ENCODE results near the gene PIK3R1.

The PIK3R1 gene

DNA sequence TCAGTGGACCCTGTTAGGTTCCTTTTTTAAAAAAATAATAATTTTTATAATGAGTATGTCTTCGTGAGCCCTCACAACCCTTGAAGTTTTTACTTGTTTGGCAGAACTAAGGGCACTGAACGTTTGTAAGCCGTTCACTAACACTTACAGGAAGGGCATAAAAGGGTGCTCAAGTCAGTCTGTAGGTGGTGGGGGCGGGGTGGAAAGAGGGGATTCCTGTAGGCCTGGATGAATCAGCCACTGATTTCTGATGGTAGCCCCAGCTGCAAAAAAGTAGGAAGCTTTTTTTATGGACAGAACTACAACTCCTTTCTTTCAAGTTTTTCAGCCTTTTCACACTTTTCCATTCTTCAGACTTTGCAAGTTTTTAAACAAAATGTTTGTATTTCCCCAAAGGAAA is 35.8 kb downstream of the PIK3R1 start:
- DNase-seq = no peak

GRCh38 chr5:68251804-68252522 is 36.4 kb downstream of the PIK3R1 start:
- DNase-seq = peak in 10 of 51 donors; percentile 23 to 62 (median 32)

DNA sequence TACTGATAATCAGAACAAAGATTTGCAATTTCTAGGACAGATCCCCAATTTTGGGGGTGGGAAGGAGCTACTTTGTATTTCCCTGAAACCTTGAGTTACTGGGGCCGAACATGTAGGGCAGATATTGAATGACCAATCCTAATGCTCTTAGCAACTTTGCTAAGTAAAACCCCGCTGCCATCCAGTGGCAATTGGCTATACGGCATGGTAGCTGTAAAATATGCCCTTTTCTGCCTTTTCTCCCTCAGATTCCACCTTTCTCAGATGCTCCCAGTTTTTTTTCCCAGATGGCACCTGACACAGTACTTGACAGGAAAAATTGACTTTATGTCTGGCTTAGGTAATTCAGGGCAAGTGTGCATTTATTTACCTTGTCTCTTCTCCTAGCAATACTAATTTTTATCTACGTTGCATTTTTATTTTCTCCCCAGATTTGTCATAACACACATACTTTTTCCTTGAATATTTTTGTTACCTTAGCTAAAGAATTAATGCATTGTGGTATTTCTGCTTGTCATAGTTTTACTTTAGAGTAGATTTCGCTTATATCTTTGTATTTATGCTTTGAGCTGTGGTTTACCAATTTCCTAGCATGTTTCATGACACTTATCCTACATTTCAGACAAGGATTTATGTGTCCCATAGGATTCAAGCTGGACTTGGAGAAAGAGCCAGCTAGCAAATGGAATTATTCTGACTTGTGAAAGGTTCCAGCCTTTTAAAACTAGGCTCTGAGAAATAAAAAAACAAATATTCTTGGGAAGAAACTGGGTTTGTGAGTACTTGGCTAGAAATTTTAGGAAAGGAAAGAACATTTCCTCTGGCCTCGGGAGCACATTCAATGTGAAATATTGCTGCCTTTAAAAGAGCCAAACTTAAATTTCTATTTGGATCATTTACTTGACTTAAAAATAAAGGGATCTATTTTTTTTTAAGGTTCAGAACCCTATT is 37.4 kb downstream of the PIK3R1 start:
- DNase-seq = peak in 30 of 51 donors; percentile 15 to 72 (median 41)

DNA sequence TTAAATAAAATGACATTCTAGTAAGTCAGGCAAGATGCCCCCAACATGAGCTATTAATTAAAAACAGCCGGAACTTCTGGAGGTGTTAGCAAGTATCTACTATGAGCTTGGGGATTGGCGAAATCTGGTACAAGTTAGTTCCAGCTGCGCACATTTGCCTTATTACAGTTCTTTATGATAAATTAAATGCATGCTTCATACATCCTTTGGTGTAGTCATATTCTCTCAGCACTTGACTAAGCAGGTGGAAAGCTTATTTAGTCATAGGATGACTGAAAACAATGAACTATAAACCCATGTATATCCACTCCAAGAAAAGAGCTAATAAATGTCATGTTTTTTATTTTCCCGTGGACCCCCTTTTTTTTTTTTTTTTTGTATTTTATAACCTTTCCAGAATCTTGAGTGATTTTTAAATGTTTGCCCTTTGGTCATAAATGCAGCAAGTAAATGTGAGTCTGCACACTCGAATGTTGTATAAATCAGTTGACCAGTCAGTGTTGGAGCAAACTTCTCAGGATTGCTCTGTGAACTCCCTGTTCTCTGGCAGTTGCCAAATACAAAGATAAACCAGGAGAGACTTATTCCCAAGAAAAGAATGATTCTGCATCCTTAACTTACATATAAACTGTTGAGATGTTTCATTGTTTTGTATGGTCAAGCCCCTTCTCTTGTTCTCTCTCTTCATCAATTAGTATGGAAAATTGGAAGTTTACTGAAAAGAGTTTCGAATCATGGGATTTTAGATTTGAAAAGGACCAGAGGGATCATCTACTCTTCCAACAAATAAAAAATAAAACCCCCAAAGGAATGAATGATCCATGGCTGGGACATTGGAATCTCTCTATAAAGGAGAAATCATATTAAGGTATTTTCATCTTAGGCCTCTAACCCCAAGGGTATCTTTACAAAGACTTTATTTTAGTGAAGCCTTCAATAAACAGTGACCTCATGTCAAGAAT is 38.3 kb downstream of the PIK3R1 start:
- no peak for DNase-seq

- no peak for DNase-seq
Measured at GRCh38 chr5:68254810-68255209, 39.3 kb downstream of the PIK3R1 start.

- peak in 1 of 51 donors; percentile 47 for DNase-seq
Measured at GRCh38 chr5:68255305-68256120, 40.0 kb downstream of the PIK3R1 start.

GRCh38 chr5:68257210-68257609 is 41.7 kb downstream of the PIK3R1 start:
- no peak for DNase-seq

GRCh38 chr5:68258531-68258930 is 43.0 kb downstream of the PIK3R1 start:
- no peak for DNase-seq

- no peak for DNase-seq
Measured at GRCh38 chr5:68259700-68260099, 44.1 kb downstream of the PIK3R1 start.

DNA sequence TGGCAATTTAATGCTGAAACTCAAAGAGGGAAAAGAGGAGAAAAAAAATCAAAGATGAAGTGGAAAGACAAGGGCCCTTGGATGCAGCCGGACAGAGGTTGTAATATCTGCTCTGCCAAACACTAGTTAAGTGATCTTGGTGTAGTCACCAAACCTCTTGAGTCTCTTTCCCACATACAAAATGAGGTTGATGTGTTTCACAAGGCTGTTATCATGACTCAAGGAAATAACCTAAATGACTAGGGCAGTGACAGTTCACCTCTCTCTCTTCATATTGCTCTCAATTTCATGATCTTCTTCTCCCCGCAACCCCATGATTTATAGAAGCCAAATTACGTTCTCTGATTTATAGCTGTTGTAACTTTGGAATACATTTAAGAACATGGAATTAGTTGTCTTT is 44.9 kb downstream of the PIK3R1 start:
- DNase-seq = no peak

- no peak for DNase-seq
Measured at GRCh38 chr5:68261169-68261568, 45.6 kb downstream of the PIK3R1 start.

DNA sequence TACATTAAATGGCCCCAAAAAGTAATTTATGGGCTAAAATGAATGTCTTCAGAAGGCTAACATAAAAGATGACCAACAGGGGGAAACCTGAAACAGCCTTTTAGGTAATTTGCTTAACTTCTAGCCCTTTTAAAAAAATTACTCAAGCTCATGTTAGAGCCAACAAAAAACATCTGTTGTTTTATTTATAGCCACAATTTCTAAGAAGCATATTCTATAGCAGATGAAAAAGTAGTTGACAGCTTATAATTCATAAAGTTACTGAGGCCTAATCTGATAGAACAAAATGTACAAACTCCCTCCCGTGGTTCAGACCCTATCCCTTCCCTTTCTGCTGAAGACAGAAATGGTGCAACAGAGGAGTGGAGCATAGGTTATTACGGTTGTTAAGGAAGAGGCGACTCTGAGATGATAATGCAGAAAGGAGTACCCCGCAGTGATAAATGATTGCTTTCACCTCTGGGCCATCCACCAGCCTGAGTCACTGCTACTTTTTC is 46.1 kb downstream of the PIK3R1 start:
- DNase-seq = no peak

DNA sequence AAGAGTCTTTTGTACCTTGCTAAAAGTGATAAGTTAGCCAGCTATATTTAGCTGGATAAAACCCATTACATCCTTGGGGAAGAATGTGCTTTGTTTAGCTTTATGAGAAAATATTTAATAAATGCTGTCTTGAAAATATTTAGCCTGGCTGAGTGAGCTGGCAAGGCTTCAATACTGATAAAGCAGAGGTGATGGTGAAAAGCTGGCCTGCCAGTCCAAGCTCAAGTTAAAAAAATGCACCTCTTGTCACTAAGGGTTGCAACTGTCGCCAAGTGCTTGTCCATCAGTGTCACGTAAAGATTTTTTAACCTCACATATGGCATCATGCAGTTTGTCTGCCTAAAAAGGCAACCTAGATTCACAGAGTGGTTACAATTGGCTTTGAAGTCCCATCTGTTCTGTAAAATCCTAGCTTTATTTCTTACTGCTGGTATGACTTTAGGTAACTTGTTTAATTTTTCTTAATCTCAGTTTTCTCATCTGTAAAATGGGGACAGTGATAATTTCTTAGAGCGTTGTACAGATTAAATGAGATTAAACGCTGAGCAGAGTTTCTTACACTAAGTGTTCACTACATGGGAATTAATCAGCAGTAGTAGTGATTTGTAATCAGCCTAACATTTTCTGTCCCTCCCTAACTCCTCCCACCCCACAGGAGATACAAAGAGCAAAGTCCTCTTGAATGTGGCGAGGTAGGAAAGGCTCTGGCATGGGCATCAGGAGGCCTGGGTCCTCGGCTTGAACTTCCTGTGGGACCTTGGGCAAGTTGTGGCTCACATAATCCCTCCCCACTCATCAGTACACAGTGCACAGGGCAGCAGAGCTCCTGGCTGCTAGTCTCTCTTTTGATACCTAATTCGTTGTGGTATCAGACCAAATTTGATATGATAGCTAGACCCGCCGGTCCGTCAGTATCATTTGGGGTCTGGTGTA is 48.7 kb downstream of the PIK3R1 start:
- no peak for DNase-seq

GRCh38 chr5:68265347-68265746 is 49.8 kb downstream of the PIK3R1 start:
- DNase-seq = no peak

DNA sequence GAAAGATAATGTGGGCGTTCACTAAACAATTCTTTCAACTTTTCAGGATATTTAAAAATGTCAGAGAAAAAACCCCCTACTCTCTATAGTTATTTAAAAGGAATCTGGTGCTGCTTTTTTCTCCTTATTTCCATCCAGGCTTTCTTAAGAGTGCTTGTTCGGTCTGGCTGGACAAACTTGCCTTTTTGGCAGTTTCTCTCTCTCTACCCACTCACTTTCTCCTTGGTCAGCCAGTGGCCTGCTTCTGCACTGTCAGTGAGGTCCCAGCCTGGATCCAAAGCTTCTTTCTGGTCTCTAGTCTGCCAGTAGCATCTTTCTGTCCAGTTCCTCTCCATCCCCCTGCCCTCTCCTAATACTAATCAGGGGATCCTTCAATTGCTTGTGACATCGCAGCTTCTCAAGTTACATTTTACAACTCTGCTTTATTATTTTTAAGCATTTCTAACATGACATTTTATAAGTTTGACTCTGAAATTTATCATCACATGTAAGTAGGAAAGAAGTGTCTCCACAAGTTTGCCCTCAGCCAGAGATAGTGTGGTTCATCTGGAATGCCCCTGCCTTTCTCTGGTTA is 50.4 kb downstream of the PIK3R1 start:
- DNase-seq = no peak

DNA sequence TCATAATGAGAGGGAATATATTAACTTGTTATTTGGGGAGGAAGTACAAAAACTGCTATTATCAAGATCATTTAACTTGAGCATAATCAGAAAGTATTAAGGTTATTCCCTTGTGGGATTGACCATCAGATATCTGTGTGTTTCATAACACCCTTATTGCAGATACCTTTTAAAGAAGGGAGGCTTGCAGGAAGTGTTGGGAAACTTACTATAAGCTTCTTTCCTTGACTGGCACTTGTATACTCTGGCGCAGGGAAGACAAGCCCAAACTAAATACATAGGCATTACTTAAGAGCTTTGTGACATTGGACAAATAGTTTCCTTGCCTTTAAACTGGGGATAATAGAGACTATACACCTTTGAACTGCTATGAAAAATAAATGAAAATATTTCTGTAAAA is 50.9 kb downstream of the PIK3R1 start:
- DNase-seq = no peak

DNA sequence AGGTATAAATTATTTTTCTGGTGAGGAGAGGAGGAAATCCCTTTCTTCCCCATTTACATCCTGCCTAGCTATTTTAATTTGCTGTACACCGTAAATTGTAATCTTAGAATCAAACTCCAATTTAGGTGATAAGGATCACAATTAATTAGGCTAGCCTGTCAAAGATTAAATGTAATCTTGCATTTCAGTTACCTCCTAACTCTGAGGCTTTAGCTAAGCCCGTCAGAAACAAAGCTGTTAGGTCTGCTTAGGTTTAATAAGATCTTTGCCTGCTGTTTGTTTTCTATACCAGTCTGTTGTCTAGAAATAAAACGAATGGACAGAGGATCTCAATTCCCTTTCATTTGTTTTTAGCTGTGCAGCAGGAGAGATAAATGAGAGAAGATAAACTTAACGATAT is 51.5 kb downstream of the PIK3R1 start:
- DNase-seq = no peak

DNA sequence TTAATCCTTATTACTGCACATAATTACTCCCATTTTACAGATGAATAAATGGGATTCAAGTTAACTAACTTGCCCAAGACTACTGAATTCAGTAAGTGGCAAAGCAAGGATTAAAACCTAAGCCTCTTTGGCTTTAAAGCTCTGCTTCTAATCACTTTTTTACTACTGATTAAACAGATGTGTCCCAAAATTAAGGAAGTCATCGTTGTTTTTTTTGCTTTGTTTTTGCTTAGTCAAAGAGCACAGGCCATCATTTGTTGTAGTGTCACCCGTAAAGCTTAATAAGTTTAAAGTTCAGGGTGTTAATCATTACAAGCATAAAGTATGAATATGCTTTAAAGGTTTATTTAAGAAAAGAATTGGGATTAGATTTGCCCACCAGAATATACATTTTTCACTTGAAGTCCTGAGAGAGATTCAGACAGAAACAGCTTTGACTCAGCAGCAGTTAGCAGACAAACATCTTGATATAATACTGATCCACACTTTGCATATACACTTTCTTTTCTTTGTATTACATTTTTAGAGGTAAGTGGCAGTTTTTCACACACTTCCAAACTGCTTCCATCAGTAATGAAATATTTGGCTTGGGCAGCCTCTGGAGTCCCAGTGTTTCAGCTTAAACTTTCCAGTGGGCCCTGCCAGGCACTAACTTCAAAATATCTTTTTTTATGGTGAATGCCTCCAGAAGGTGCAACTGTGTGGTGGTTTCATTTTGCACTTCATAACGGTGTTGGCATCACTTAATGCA is 52.7 kb downstream of the PIK3R1 start:
- DNase-seq = no peak
